Amniotic stem cell (primary cell): ENCODE results near the gene DGKK.

Experiments
- DNase-seq: peaks from one replicate; lab custom pipeline; 2025; lab: John Stamatoyannopoulos, UW

The DGKK gene

GRCh38 chrX:50470103-50471031, at the start of gene DGKK:
TSS of gene DGKK (minus strand) at chrX:50470825. CDS start at chrX:50470678, 147 bp downstream.
- DNase-seq, result no peak

GRCh38 chrX:50514811-50515210, 44.2 kb upstream of the DGKK start:
- DNase-seq, result no peak

- DNase-seq, result no peak
Observed at GRCh38 chrX:50497114-50497513, 26.5 kb upstream of the DGKK start.

GRCh38 chrX:50495616-50496015, 25.0 kb upstream of the DGKK start:
- DNase-seq, result no peak

GRCh38 chrX:50492720-50493119, 22.1 kb upstream of the DGKK start:
- no peak for DNase-seq

GRCh38 chrX:50484662-50485061, 14.0 kb upstream of the DGKK start:
- no peak for DNase-seq

GRCh38 chrX:50483283-50483682, 12.7 kb upstream of the DGKK start:
- no peak for DNase-seq

GRCh38 chrX:50475208-50475607, 4.6 kb upstream of the DGKK start:
- DNase-seq, result no peak

- DNase-seq, result no peak
Observed at GRCh38 chrX:50471390-50471789, 765 bp upstream of the DGKK start.

GRCh38 chrX:50469206-50469605, 1.4 kb downstream of the DGKK start:
- DNase-seq, result no peak

- DNase-seq, result no peak
Observed at GRCh38 chrX:50459615-50460014, 11.0 kb downstream of the DGKK start.

- DNase-seq, result no peak
Observed at GRCh38 chrX:50458483-50458882, 12.1 kb downstream of the DGKK start.

GRCh38 chrX:50456712-50457484, 13.7 kb downstream of the DGKK start:
- DNase-seq, result no peak

- no peak for DNase-seq
Observed at GRCh38 chrX:50452782-50453181, 17.8 kb downstream of the DGKK start.

- DNase-seq, result no peak
Observed at GRCh38 chrX:50450324-50450723, 20.3 kb downstream of the DGKK start.

GRCh38 chrX:50448565-50448964, 22.1 kb downstream of the DGKK start:
- no peak for DNase-seq

GRCh38 chrX:50447535-50447934, 23.1 kb downstream of the DGKK start:
- no peak for DNase-seq

GRCh38 chrX:50442426-50443116, 28.1 kb downstream of the DGKK start:
- DNase-seq, result no peak

GRCh38 chrX:50436797-50437196, 33.8 kb downstream of the DGKK start:
- no peak for DNase-seq

GRCh38 chrX:50432829-50433289, 37.8 kb downstream of the DGKK start:
- no peak for DNase-seq

GRCh38 chrX:50431623-50432022, 39.0 kb downstream of the DGKK start:
- no peak for DNase-seq

- DNase-seq, result no peak
Observed at GRCh38 chrX:50430917-50431575, 39.6 kb downstream of the DGKK start.
